Daoy (cell line): ENCODE results near the gene SLC12A3. TPM values are rescaled to one million over a fixed set of nuclear protein-coding genes. Genes with fewer than 3 reads are reported as not detected.
"Not testable (repeated sequence)": the region's sequence is repeated elsewhere in the genome, so short reads cannot be mapped to it uniquely, and the experiment has no call there.

Source experiments
- DNase-seq: peaks from one replicate; pipeline ENCODE4 v3.0.0-alpha.2; 2015; ENCODE audit warnings: low read depth
- total RNA-seq: library from RNA; depleted of rRNA; stranded (reverse); fragments of >200 nt; shearing (Covaris generic); gene quantifications from 2 replicates; pipeline ENCODE4 v1.2.3, GENCODE V29; 2014

SLC12A3 gene
- total RNA-seq, 1 experiment from 2014 or later, result not detected

- not testable (repeated sequence) for DNase-seq
Measured at GRCh38 chr16:56868766-56869165, 3.8 kb downstream of the SLC12A3 start.

- DNase-seq, result peak; percentile 64
Measured at GRCh38 chr16:56869513-56870275, 4.7 kb downstream of the SLC12A3 start.

GRCh38 chr16:56870276-56870888 is 5.4 kb downstream of the SLC12A3 start:
- no peak for DNase-seq

GRCh38 chr16:56871172-56871593 is 6.2 kb downstream of the SLC12A3 start:
- peak; percentile 32 for DNase-seq

GRCh38 chr16:56872863-56873391 is 7.9 kb downstream of the SLC12A3 start:
- DNase-seq, result no peak

- DNase-seq, result no peak
Measured at GRCh38 chr16:56874800-56875199, 9.8 kb downstream of the SLC12A3 start.

- DNase-seq, result no peak
Measured at GRCh38 chr16:56876048-56876447, 11.0 kb downstream of the SLC12A3 start.

- no peak for DNase-seq
Measured at GRCh38 chr16:56877486-56878182, 12.6 kb downstream of the SLC12A3 start.

GRCh38 chr16:56878282-56878854 is 13.4 kb downstream of the SLC12A3 start:
- no peak for DNase-seq

GRCh38 chr16:56879276-56879675 is 14.3 kb downstream of the SLC12A3 start:
- no peak for DNase-seq

- no peak for DNase-seq
Measured at GRCh38 chr16:56880176-56880575, 15.2 kb downstream of the SLC12A3 start.

- no peak for DNase-seq
Measured at GRCh38 chr16:56880685-56881084, 15.7 kb downstream of the SLC12A3 start.

- DNase-seq, result no peak
Measured at GRCh38 chr16:56882077-56882800, 17.2 kb downstream of the SLC12A3 start.

- no peak for DNase-seq
Measured at GRCh38 chr16:56883586-56883985, 18.6 kb downstream of the SLC12A3 start.

- DNase-seq, result no peak
Measured at GRCh38 chr16:56884026-56884582, 19.1 kb downstream of the SLC12A3 start.

GRCh38 chr16:56884929-56885328 is 19.9 kb downstream of the SLC12A3 start:
- not testable (repeated sequence) for DNase-seq

GRCh38 chr16:56885446-56886162 is 20.6 kb downstream of the SLC12A3 start:
- DNase-seq, result no peak

GRCh38 chr16:56886296-56886695 is 21.3 kb downstream of the SLC12A3 start:
- no peak for DNase-seq

- no peak for DNase-seq
Measured at GRCh38 chr16:56886826-56887225, 21.8 kb downstream of the SLC12A3 start.

- DNase-seq, result no peak
Measured at GRCh38 chr16:56888806-56889205, 23.8 kb downstream of the SLC12A3 start.
